Caco-2 (cell line): Measurements from ENCODE around the gene FBN3. TPM values are rescaled to one million over a fixed set of nuclear protein-coding genes. Genes with fewer than 3 reads are reported as not detected.

Experiments
- BruUV-seq: library from RNA; stranded (reverse); fragments of 400-500 nt; replicated peaks from 2 replicates; lab custom pipeline; 2021; lab: Mats Ljungman, UMichigan
- CTCF ChIA-PET: fragments of 300-600 bp; sonication (Branson Sonifier 250); formaldehyde crosslinking; loops from one replicate; lab custom pipeline; 2022; ENCODE audit warnings: antibody characterized with exemption; lab: Charles Lee
- POLR2A ChIA-PET: fragments of 300-600 bp; sonication (Branson Sonifier 250); formaldehyde crosslinking; loops from one replicate; lab custom pipeline; 2022; ENCODE audit warnings: antibody characterized with exemption; lab: Charles Lee
- DNase-seq, 2 experiments: peaks; one replicate each; pipeline versions ENCODE4 v3.0.0 to v3.0.0-alpha.2; 2020 to 2022
- H3K27me3 ChIP-seq: replicated peaks from 2 replicates; pipeline ENCODE4 v1.6.0; 2011; ENCODE audit warnings: low read length; ENCODE audit not compliant: control insufficient read depth, insufficient read depth
- H3K36me3 ChIP-seq: 2 replicates; pipeline ENCODE4 v1.5.1; 2011; ENCODE audit warnings: low read length; ENCODE audit not compliant: control insufficient read depth, insufficient read depth
- H3K4me1 ChIP-seq: fragments of 250-450 bp; sonication (Bioruptor Pico); 2 replicates; pipeline ENCODE4 v1.5.1; 2020; ENCODE audit warnings: mild to moderate bottlenecking
- H3K4me3 ChIP-seq: 2 replicates; pipeline ENCODE4 v1.5.1; 2011; ENCODE audit warnings: low read depth, mild to moderate bottlenecking, control low read depth, low read length
- H3K9me3 ChIP-seq: fragments of 250-450 bp; sonication (Bioruptor Pico); 2 replicates; pipeline ENCODE4 v1.5.1; 2020; ENCODE audit warnings: mild to moderate bottlenecking, moderate library complexity
- H3K27ac Mint-ChIP-seq: one replicate; pipeline ENCODE4 v1.8.0; 2022; ENCODE audit warnings: mixed read lengths; ENCODE audit not compliant: unreplicated experiment
- H3K27me3 Mint-ChIP-seq: one replicate; pipeline ENCODE4 v1.8.0; 2022; ENCODE audit warnings: mixed read lengths; ENCODE audit not compliant: insufficient read depth, unreplicated experiment
- H3K36me3 Mint-ChIP-seq: one replicate; pipeline ENCODE4 v1.8.0; 2022; ENCODE audit warnings: mild to moderate bottlenecking, mixed read lengths; ENCODE audit not compliant: insufficient read depth, unreplicated experiment
- H3K4me1 Mint-ChIP-seq: one replicate; pipeline ENCODE4 v1.8.0; 2022; ENCODE audit warnings: low read depth, mixed read lengths; ENCODE audit not compliant: unreplicated experiment
- H3K4me3 Mint-ChIP-seq: one replicate; pipeline ENCODE4 v1.8.0; 2022; ENCODE audit warnings: mild to moderate bottlenecking, moderate library complexity, mixed read lengths; ENCODE audit not compliant: unreplicated experiment
- H3K9me3 Mint-ChIP-seq: one replicate; pipeline ENCODE4 v1.8.0; 2022; ENCODE audit warnings: mixed read lengths; ENCODE audit not compliant: unreplicated experiment
- intact Hi-C: fragments of 100-400 bp; cut with micrococcal nuclease; formaldehyde crosslinking; loops from one replicate; pipeline ENCODE4 v1.10.0; 2022; ENCODE audit not compliant: unreplicated experiment
- total RNA-seq: library from RNA; stranded (reverse); gene quantifications from 2 replicates; pipeline ENCODE4 v1.2.3, GENCODE V29; 2022
- TF ChIP-seq, protein P1 (sequence below), 2 experiments: fragments of 200-600 bp in 1 of 2; IDR thresholded peaks; 1 replicate in 1 of 2; 2 replicates in 1 of 2; pipeline versions ENCODE4 v1.5.1 to v1.8.0; 2011 to 2022; ENCODE audit warnings: antibody characterized with exemption in 1 of 2, control low read depth in 1 of 2, inconsistent platforms in 1 of 2, low read depth in 1 of 2, low read length in 1 of 2, mild to moderate bottlenecking in 1 of 2, moderate library complexity in 1 of 2; ENCODE audit not compliant: insufficient read depth in 1 of 2, severe bottlenecking in 1 of 2, unreplicated experiment in 1 of 2

The FBN3 gene
- total RNA-seq, 1 experiment from 2014 or later = 16.4 TPM

- H3K9me3 ChIP-seq = no peaks in the 10 kb centered on the region
- BruUV-seq = no TSS peak
- H3K4me1 ChIP-seq = peaks cover 5% of the 10 kb centered on the region
- DNase-seq = no peak
- no peaks in the 10 kb centered on the region for H3K9me3 Mint-ChIP-seq
- CTCF ChIA-PET = no interaction called here
- H3K36me3 ChIP-seq = no peaks in the 10 kb centered on the region; the same call in 1 of the 2 replicates
- POLR2A ChIA-PET = no interaction called here
- no peaks in the 10 kb centered on the region for H3K27me3 Mint-ChIP-seq
- TF ChIP-seq, protein P1, sequence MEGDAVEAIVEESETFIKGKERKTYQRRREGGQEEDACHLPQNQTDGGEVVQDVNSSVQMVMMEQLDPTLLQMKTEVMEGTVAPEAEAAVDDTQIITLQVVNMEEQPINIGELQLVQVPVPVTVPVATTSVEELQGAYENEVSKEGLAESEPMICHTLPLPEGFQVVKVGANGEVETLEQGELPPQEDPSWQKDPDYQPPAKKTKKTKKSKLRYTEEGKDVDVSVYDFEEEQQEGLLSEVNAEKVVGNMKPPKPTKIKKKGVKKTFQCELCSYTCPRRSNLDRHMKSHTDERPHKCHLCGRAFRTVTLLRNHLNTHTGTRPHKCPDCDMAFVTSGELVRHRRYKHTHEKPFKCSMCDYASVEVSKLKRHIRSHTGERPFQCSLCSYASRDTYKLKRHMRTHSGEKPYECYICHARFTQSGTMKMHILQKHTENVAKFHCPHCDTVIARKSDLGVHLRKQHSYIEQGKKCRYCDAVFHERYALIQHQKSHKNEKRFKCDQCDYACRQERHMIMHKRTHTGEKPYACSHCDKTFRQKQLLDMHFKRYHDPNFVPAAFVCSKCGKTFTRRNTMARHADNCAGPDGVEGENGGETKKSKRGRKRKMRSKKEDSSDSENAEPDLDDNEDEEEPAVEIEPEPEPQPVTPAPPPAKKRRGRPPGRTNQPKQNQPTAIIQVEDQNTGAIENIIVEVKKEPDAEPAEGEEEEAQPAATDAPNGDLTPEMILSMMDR (IDR thresholded peaks at IDR 0.05; ENCODE audit: insufficient read depth in 1 of 2, low read depth in 1 of 2, low read length in 1 of 2, severe bottlenecking in 1 of 2, unreplicated experiment in 1 of 2) = no peak
- H3K4me1 Mint-ChIP-seq = no peaks in the 10 kb centered on the region
- no peak overlapping the region for H3K4me3 ChIP-seq
- no peaks in the 10 kb centered on the region for H3K36me3 Mint-ChIP-seq
- no peak overlapping the region for H3K27ac Mint-ChIP-seq
- H3K27me3 ChIP-seq = no peaks in the 10 kb centered on the region
- no peak overlapping the region for H3K4me3 Mint-ChIP-seq
- intact Hi-C loops = no loop called here
Observed at GRCh38 chr19:8110931-8111330, 38.5 kb downstream of the FBN3 start.

- Mint-ChIP-seq H3K4me3 (no peak overlapping the region), H3K4me1 (no peaks in the 10 kb centered on the region), H3K9me3 (no peaks in the 10 kb centered on the region), H3K27ac (no peak overlapping the region), H3K36me3 (no peaks in the 10 kb centered on the region), H3K27me3 (no peaks in the 10 kb centered on the region)
- CTCF ChIA-PET = no interaction called here
- intact Hi-C loops = no loop called here
- H3K4me1 ChIP-seq = peaks cover 5% of the 10 kb centered on the region
- no peak for DNase-seq
- H3K36me3 ChIP-seq = no peaks in the 10 kb centered on the region; the same call in 1 of the 2 replicates
- BruUV-seq = no TSS peak
- no peaks in the 10 kb centered on the region for H3K9me3 ChIP-seq
- H3K4me3 ChIP-seq = no peak overlapping the region
- no peaks in the 10 kb centered on the region for H3K27me3 ChIP-seq
- TF ChIP-seq, protein P1 (IDR thresholded peaks at IDR 0.05; ENCODE audit: insufficient read depth in 1 of 2, low read depth in 1 of 2, low read length in 1 of 2, severe bottlenecking in 1 of 2, unreplicated experiment in 1 of 2) = no peak
- POLR2A ChIA-PET = no interaction called here
Observed at GRCh38 chr19:8109890-8110662, 39.3 kb downstream of the FBN3 start.

- Histone ChIP-seq H3K4me3 (no peak overlapping the region), H3K27me3 (no peaks in the 10 kb centered on the region), H3K4me1 (peaks cover 5% of the 10 kb centered on the region), H3K9me3 (no peaks in the 10 kb centered on the region), H3K36me3 (no peaks in the 10 kb centered on the region; the same call in 1 of the 2 replicates)
- no peak for DNase-seq
- ChIA-PET CTCF (no interaction called here), POLR2A (no interaction called here)
- Mint-ChIP-seq H3K36me3 (no peaks in the 10 kb centered on the region), H3K4me1 (no peaks in the 10 kb centered on the region), H3K9me3 (no peaks in the 10 kb centered on the region), H3K4me3 (no peak overlapping the region), H3K27ac (no peak overlapping the region), H3K27me3 (no peaks in the 10 kb centered on the region)
- BruUV-seq = no TSS peak
- TF ChIP-seq, protein P1 (IDR thresholded peaks at IDR 0.05; ENCODE audit: insufficient read depth in 1 of 2, low read depth in 1 of 2, low read length in 1 of 2, severe bottlenecking in 1 of 2, unreplicated experiment in 1 of 2) = no peak
- intact Hi-C loops = no loop called here
Observed at GRCh38 chr19:8109455-8109854, 39.9 kb downstream of the FBN3 start.
